SJCRH30 (cell line): ENCODE measurements around the gene CCDC12. TPM values are rescaled to one million over a fixed set of nuclear protein-coding genes. Genes with fewer than 3 reads are reported as not detected.

Source experiments
- DNase-seq, 2 experiments: peaks; one replicate each; pipeline ENCODE4 v3.0.0-alpha.2; 2015 to 2020
- H3K27ac ChIP-seq: fragments of 250-450 bp; sonication (Bioruptor Pico); 2 replicates; pipeline ENCODE4 v1.5.1; 2020; ENCODE audit warnings: mild to moderate bottlenecking, moderate library complexity
- H3K27me3 ChIP-seq: fragments of 250-450 bp; sonication (Bioruptor Pico); 2 replicates; pipeline ENCODE4 v1.5.1; 2020; ENCODE audit warnings: mild to moderate bottlenecking, moderate library complexity
- H3K36me3 ChIP-seq: fragments of 250-450 bp; sonication (Bioruptor Pico); 2 replicates; pipeline ENCODE4 v1.5.1; 2020; ENCODE audit warnings: mild to moderate bottlenecking, moderate library complexity
- H3K4me1 ChIP-seq: fragments of 250-450 bp; sonication (Bioruptor Pico); 2 replicates; pipeline ENCODE4 v1.5.1; 2020; ENCODE audit warnings: mild to moderate bottlenecking, moderate library complexity
- H3K4me3 ChIP-seq: fragments of 250-450 bp; sonication (Bioruptor Pico); 2 replicates; pipeline ENCODE4 v1.5.1; 2020; ENCODE audit warnings: mild to moderate bottlenecking, moderate library complexity
- H3K9me3 ChIP-seq: fragments of 250-450 bp; sonication (Bioruptor Pico); replicated peaks from 2 replicates; pipeline ENCODE4 v1.5.1; 2020; ENCODE audit warnings: mild to moderate bottlenecking, moderate library complexity
- total RNA-seq: library from RNA; depleted of rRNA; stranded (reverse); fragments of >200 nt; shearing (Covaris generic); gene quantifications from 2 replicates; pipeline ENCODE4 v1.2.3, GENCODE V29; 2014

Gene CCDC12
- total RNA-seq, 1 experiment from 2014 or later: 37.8 TPM

DNA sequence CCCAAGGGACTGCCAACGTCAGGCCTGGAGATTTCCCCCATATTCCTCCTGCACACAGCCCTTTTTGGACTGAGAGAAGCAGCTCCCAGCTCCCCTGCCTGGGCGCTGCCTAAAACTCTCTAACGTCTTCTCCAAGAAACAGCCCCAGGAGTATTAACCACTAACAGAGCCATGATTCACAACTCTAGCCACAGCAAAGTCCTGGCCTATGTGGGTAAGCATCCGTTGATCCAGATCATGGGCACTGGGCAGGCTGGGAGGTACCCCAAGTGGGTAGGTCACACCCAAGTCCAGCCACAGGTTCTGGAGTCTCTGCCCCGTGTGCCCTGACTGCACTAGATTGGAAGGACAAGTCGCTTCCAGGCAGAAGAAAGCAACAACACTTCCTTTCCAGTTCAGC, 34.8 kb upstream of the CCDC12 start:
- Histone ChIP-seq H3K4me1 (peaks cover 5% of the 10 kb centered on the region), H3K4me3 (no peak overlapping the region), H3K36me3 (peaks cover 5% of the 10 kb centered on the region), H3K27me3 (no peaks in the 10 kb centered on the region), H3K9me3 (no peaks in the 10 kb centered on the region), H3K27ac (no peak overlapping the region)
- no peak for DNase-seq

DNA sequence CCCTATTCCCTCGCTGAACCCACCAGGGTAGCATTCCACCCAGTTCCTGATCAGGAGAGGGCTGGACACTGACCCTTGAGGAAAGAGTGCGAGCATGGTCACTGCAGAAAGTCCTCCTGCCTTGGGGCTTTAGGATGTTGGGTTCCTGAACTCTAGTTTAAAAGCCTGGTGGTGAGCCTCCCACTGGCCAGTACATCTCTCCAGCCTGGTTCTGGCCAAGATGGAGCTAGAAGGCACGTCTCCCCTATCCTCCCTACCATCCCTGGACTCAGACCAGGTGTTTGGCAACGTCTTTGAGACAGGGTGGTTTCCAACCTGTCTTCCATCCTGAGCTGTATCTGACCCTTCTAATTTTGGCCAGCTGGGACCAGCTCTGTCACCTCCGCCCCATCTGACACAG, 34.4 kb upstream of the CCDC12 start:
- H3K36me3 ChIP-seq: peaks cover under 1% of the 10 kb centered on the region; the same call in 1 of the 2 replicates
- no peaks in the 10 kb centered on the region for H3K9me3 ChIP-seq
- DNase-seq: no peak
- no peak overlapping the region for H3K27ac ChIP-seq
- H3K27me3 ChIP-seq: no peaks in the 10 kb centered on the region
- 0 out of 2 replicates have a peak, but pooled peaks cover under 1% of the 10 kb centered on the region for H3K4me1 ChIP-seq
- no peak overlapping the region for H3K4me3 ChIP-seq

DNA sequence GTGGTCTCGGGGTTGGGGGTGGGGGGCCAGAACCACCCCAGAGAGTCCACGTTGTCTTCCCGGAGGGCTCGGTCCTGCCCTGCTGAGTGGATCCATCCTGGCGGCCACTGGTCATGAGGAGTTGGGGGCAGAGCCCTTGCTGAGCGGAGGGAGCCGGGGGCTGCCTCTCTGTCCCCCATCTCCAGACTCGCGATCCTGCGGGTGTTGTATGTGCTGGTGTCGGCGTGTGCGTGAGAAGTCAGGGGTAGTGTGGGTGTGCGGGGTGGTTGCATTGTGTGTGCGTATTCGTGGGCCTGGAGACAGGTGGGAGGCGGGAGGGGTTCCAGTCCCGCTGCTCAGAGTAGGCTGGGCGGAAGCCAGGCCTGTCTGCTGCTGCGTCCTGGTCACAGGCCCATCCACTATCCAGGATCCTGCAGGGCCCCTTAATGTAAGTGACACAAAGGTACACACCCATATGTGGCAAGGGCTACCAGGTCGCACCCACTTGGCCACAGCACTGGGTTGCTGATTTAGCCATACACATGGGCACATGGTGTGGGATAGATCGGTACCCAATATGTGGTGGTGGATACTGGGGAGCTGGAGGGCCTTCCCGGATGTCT, 33.7 kb upstream of the CCDC12 start:
- Histone ChIP-seq H3K36me3 (no peaks in the 10 kb centered on the region), H3K9me3 (no peaks in the 10 kb centered on the region), H3K27me3 (no peaks in the 10 kb centered on the region), H3K4me1 (no peaks in the 10 kb centered on the region), H3K27ac (peak overlapping the region; percentile 68), H3K4me3 (peak overlapping the region; percentile 61)
- no peak for DNase-seq

DNA sequence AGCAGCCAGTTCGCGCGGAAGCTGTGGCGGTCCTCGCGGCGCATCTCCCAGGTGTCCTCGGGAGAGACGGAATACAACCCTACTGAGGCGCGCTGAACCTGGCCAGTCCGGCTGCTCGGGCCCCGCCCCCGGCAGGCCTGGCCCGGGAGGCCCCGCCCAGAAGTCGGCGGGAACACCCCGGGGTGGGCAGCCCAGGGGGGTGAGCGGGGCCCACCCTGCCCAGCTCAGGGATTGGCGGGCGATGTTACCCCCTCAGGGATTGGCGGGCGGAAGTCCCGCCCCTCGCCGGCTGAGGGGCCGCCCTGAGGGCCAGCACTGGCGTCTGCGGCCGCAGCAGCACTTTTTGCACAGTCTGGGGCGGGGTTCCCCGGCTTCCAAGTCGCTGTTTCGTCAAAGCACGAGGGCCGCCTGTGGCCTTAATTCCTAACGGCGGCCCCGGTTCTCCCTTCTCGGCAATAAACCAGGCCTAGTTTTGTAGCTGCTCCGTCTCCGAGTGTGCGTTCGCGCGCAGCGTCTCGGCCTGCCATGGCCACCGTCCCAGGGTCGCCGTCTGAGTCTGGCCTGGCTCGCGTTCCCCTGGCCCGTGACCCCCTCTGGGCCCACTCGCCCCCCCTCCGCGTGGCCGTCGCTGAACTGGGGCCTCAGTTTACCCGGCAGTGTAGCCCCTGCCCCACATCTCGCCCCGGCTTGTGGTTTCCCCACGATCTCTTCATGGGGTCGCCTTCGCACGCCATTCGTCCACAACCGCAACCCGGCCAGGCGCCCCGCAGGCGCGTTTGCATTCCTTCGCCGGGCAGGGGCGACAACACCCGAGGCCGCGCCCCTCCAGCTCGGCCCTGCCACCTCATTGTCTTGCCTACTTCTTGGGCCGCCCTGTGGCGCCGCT, 32.9 kb upstream of the CCDC12 start:
- Histone ChIP-seq H3K4me1 (no peaks in the 10 kb centered on the region), H3K9me3 (no peaks in the 10 kb centered on the region), H3K4me3 (peak overlapping the region; percentile 61), H3K27me3 (no peaks in the 10 kb centered on the region), H3K27ac (peak overlapping the region; percentile 68), H3K36me3 (no peaks in the 10 kb centered on the region)
- peak; percentile 88 to 89 for DNase-seq

DNA sequence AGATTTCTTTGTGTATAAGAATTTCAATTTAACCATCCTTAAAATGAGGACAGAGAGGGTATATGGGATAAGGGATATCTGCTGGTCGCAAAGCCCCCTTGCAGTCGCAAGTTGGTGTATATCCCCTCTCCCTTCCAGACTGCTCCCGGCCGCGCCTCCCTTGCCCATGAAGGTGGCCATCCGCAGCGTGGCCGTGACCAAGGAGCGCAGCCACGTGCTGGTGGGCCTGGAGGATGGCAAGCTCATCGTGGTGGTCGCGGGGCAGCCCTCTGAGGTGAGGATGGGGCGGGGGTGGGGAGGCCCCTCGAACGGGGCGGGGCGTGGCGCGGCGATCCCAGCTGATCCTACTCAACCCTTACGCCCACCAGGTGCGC, 32.3 kb upstream of the CCDC12 start:
- no peak overlapping the region for H3K27ac ChIP-seq
- no peaks in the 10 kb centered on the region for H3K27me3 ChIP-seq

DNA sequence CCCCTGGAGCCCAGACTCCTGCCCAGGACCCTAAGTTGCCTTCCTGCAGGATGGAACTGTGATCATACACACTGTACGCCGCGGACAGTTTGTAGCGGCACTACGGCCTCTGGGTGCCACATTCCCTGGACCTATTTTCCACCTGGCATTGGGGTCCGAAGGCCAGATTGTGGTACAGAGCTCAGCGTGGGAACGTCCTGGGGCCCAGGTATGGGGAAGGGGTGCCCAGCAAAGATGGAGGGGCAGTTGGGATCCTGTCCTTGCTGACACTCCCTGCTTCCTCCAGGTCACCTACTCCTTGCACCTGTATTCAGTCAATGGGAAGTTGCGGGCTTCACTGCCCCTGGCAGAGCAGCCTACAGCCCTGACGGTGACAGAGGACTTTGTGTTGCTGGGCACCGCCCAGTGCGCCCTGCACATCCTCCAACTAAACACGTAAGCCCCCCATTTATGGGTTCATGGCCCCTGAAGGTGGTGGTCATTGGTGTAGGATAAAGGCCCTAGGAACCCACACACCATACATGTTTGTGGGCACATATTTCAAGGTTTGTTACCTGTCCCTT, 31.8 kb upstream of the CCDC12 start:
- Histone ChIP-seq H3K36me3 (no peaks in the 10 kb centered on the region), H3K27me3 (no peaks in the 10 kb centered on the region), H3K4me3 (no peak overlapping the region), H3K27ac (no peak overlapping the region), H3K9me3 (no peaks in the 10 kb centered on the region), H3K4me1 (no peaks in the 10 kb centered on the region)
- DNase-seq: no peak

More for the DNA sequence above, 32.3 kb upstream of the CCDC12 start:
- peak overlapping the region; percentile 61 for H3K4me3 ChIP-seq
- H3K9me3 ChIP-seq: no peaks in the 10 kb centered on the region
- no peaks in the 10 kb centered on the region for H3K36me3 ChIP-seq
- no peak for DNase-seq
- H3K4me1 ChIP-seq: no peaks in the 10 kb centered on the region

DNA sequence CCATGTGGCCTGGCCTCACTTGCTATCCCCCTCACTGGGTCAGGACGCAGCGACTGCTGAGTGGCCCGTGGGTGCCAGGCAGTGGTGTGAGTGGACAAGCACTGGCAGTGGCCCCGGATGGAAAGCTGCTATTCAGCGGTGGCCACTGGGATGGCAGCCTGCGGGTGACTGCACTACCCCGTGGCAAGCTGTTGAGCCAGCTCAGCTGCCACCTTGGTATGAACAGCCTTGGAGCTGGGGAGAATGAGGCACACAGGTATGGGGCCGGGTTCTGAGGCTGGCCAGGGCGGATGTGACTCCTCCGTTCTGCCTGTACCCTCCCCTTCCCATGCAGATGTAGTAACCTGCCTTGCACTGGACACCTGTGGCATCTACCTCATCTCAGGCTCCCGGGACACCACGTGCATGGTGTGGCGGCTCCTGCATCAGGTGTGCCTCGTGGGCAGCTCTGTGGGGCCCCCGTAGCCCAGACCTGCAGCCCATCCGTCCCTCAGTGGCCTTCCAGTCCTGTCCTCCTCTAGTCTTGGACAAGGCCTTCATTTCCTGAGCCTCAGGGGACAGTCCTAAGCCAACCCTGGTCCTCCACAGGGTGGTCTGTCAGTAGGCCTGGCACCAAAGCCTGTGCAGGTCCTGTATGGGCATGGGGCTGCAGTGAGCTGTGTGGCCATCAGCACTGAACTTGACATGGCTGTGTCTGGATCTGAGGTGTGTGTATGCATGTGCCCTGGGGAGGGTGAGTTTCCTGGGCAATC, 31.1 kb upstream of the CCDC12 start:
- Histone ChIP-seq H3K27me3 (no peaks in the 10 kb centered on the region), H3K9me3 (no peaks in the 10 kb centered on the region), H3K4me1 (no peaks in the 10 kb centered on the region), H3K4me3 (no peak overlapping the region), H3K27ac (no peak overlapping the region), H3K36me3 (no peaks in the 10 kb centered on the region)
- no peak for DNase-seq

DNA sequence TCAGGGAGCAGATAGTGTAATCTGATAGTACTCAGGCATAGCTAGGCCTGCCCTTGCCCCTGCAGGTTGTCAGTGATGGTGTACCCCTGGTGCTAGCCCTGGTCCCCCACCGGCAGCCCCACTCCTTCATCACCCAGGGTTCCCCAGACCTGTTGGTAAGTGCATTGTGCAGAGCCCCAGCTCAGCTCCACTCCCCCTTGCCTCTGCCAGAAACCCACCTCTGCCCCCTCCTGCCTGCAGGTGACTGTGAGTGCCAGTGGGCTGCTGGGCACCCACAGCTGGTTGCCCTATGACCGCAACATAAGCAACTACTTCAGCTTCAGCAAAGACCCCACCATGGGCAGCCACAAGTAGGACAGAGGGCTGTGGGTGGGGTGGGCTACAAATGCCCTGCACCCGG, 30.5 kb upstream of the CCDC12 start:
- Histone ChIP-seq H3K4me1 (no peaks in the 10 kb centered on the region), H3K4me3 (no peak overlapping the region), H3K9me3 (no peaks in the 10 kb centered on the region), H3K36me3 (no peaks in the 10 kb centered on the region), H3K27me3 (no peaks in the 10 kb centered on the region), H3K27ac (no peak overlapping the region)
- no peak for DNase-seq

DNA sequence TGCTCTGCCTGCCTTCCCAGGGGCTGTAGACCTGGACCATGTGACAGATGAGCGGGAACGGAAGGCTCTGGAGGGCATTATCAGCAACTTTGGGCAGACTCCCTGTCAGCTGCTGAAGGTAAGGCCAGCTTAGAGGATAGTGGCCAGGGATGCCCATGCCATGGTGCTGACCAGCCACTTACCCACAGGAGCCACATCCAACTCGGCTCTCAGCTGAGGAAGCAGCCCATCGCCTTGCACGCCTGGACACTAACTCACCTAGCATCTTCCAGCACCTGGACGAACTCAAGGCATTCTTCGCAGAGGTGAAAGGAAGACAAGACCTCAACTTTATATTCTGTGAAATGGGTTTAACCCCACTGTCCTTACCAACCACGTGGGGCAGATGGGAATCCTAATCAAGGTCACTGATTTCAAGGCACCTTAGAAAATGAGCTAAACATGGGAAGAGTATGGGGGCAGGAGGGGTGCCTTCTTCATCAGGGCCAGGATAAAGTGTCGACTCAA, 29.7 kb upstream of the CCDC12 start:
- Histone ChIP-seq H3K4me3 (no peak overlapping the region), H3K36me3 (no peaks in the 10 kb centered on the region), H3K27ac (no peak overlapping the region), H3K4me1 (no peaks in the 10 kb centered on the region), H3K9me3 (no peaks in the 10 kb centered on the region), H3K27me3 (no peaks in the 10 kb centered on the region)
- no peak for DNase-seq

DNA sequence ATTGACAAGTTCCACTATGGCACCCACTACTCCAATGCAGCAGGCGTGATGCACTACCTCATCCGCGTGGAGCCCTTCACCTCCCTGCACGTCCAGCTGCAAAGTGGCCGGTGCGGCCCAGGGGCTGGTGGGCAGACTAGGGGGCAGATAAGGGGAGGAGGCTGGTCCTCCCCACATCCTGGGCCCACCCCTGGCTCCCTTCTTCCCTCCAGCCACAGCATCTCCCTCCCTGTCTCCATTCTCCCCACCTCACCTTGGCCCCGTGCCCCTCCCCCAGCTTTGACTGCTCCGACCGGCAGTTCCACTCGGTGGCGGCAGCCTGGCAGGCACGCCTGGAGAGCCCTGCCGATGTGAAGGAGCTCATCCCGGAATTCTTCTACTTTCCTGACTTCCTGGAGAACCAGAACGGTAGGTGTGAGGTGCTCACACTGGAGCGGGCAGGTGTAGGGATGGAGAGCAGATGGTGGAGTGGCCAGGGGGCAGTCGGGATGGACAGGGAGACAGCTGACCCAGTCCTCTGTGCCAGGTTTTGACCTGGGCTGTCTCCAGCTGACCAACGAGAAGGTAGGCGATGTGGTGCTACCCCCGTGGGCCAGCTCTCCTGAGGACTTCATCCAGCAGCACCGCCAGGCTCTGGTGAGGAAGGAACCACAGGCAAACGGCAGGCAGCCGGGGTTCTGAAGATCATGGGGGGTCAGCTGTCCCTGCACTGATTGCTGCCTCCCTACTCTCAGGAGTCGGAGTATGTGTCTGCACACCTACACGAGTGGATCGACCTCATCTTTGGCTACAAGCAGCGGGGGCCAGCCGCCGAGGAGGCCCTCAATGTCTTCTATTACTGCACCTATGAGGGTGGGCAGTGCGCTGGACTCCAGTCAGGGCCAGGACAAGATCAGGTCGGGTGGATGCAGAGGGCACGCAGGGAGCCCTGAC, 28.9 kb upstream of the CCDC12 start:
- Histone ChIP-seq H3K4me1 (no peaks in the 10 kb centered on the region), H3K27ac (no peak overlapping the region), H3K27me3 (no peaks in the 10 kb centered on the region), H3K9me3 (no peaks in the 10 kb centered on the region), H3K4me3 (no peak overlapping the region), H3K36me3 (no peaks in the 10 kb centered on the region)
- no peak for DNase-seq

DNA sequence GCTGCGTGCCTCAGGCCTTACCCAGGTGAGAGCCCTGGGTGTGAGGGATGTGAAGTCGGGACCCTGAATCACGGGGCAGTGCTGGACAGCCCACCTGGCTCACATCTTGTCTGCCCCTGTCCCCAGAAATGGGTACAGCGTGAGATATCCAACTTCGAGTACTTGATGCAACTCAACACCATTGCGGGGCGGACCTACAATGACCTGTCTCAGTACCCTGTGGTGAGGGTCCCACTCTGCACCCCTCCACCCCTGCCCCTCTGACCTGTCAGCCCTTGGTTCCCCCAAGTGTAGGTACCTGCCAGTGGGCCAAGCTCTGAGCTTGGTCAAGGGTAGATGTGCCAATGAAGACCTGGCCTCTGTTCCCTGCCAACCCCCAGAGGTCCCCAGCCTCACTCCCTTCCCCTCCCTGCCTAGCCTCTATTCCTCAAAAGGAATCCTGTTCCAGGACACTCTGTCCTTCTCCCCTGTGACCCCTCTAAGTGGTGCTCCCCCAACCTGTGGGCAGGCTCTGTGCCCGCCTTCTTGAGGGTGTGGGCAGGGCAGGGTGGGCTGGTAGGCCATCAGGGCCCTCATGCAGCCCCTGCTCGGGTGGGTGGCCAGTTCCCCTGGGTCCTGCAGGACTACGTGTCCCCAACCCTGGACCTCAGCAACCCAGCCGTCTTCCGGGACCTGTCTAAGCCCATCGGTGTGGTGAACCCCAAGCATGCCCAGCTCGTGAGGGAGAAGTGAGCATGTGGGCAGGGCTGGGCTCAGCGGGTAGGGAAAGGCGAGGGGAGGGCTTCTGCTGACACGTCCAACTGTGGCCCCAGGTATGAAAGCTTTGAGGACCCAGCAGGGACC, 28.0 kb upstream of the CCDC12 start:
- Histone ChIP-seq H3K27ac (no peak overlapping the region), H3K4me1 (no peaks in the 10 kb centered on the region), H3K36me3 (no peaks in the 10 kb centered on the region), H3K9me3 (no peaks in the 10 kb centered on the region), H3K27me3 (no peaks in the 10 kb centered on the region), H3K4me3 (no peak overlapping the region)
- no peak for DNase-seq

DNA sequence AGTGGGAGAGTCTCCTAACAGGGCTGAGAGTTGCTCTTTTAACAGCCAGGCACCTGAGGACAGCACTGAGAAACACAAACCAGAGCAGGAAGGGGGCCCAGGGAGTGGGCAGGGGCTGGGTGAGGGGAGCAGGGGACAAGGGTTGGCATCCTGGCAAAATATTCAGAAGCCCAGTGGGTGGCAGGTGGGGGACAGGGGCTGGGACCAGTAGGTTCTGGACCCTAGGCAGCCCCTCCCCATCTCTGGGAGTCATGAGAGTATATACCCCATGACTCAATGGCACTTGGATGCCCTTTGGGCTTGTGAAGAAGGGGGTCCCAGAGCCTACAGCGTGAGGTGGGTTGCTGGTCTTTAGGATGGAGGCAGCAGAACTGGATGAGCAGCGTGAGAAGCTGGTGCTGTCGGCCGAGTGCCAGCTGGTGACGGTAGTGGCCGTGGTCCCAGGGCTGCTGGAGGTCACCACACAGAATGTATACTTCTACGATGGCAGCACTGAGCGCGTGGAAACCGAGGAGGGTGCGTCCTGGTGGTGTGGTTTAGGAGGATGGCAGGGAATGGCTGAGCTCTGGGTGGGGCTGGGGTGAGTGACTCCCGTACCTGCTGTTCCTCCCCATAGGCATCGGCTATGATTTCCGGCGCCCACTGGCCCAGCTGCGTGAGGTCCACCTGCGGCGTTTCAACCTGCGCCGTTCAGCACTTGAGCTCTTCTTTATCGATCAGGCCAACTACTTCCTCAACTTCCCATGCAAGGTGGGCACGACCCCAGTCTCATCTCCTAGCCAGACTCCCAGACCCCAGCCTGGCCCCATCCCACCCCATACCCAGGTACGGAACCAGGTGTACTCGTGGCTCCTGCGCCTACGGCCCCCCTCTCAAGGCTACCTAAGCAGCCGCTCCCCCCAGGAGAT, 27.2 kb upstream of the CCDC12 start:
- Histone ChIP-seq H3K4me3 (no peak overlapping the region), H3K9me3 (no peaks in the 10 kb centered on the region), H3K36me3 (no peaks in the 10 kb centered on the region), H3K27me3 (no peaks in the 10 kb centered on the region), H3K4me1 (no peaks in the 10 kb centered on the region), H3K27ac (no peak overlapping the region)
- DNase-seq: no peak
